ENCODE measurements around the gene ACADL.
"Not testable (repeated sequence)": the region's sequence is repeated elsewhere in the genome, so short reads cannot be mapped to it uniquely, and the experiment has no call there.

The ACADL gene

DNA sequence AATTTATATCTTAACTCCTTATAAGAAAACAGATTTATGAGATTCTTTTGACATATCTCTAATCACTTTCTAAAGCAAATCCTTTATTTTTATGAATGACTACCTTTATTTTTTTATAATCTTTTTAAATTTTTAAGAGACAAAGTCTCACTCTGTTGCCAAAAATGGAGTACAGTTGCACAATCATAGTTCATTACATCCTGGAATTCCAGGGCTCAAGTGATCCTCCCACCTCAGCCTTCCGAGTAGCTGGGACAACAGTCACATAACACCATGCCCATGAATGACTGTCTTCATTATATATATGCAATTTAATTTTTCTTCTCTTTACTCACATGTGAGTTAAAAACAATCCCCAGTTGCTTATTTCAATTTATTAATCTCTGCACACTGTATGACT is 21.7 kb downstream of the ACADL start:
- in situ Hi-C loops (cut with HindIII; ENCODE audit: low sequenced_read_pairs), result no loop called here

DNA sequence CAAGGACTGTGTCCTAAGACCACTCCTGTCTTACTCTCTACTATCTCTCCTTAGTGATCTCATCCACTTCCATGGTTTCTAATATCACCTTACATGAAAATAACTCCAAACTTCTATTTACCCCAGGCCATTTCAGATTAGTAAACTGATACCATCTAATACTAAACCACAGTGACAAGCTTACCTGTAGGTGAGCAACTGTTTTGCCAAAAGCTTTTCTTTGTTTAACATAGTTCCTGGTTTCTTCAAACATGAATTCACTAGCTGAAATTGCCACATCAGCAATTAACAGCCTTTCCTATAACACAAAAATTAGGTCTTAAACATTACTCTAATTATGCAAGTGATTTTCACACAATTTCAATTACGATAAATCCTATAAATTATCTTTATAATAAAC is 22.1 kb downstream of the ACADL start:
- in situ Hi-C loops (cut with HindIII; ENCODE audit: low sequenced_read_pairs), result no loop called here

DNA sequence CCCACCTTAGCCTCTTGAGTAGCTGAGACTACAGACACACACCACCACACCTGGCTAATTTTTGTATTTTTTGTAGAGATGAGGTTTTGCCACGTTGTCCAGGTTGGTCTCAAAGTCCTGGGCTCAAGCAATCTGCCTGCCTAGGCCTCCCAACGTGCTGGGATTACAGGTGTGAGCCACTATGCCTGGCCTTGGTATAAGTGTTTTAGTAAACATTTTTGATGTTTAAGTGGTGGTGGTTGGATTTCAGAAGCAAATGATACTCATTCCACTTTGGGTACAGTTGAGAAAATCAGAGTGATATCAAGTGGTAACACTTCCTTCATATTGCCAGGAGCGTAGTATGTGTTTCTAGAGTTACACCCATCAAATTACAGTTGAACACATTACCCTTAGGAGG is 25.4 kb downstream of the ACADL start:
- in situ Hi-C loops (cut with HindIII; ENCODE audit: low sequenced_read_pairs), result no loop called here

DNA sequence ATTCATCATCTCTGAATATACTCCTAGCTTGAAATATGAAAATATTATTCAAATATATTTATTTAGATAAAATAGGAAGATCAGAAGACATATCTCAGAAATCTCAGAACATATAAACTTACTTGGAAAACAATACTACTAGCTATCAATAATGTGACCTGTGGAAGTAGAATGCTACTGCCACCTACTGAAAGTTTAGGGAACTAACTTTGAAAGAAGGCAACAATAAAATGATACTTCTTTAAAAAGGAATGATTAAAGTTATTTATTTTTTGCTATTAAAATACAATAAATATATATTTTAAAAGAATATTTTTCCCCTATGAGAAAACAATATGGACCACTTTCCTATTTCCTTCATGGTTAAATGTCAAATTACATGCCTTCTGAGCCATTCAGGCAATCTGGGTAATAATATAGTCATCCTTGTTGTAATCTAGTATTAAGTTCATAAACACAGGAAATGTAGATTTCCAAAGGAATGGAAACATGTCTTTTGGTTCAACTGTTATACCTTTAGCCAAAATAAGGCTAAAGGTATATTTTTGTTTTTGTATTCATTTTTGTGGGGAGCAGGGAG is 26.0 kb downstream of the ACADL start:
- in situ Hi-C loops (cut with HindIII; ENCODE audit: low sequenced_read_pairs), result no loop called here

DNA sequence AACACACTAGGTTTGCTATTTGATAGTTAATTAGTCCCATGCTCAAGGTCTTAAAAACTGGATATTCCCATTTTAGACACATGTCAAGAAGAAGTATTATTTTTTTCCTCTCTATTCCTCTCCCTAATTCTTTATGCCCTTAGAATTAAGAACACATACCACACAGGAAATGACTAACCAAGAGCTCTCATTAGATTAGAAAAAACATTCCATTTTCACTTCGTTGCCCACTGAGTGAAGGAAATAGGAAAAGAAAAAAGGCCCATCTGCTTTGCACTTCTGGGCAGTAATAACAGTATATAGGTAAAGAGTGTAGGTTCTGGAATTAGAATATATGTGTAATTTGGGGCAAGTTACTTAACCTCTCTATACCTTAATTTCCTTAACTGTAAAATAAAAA is 26.9 kb downstream of the ACADL start:
- in situ Hi-C loops (cut with HindIII; ENCODE audit: low sequenced_read_pairs), result no loop called here

DNA sequence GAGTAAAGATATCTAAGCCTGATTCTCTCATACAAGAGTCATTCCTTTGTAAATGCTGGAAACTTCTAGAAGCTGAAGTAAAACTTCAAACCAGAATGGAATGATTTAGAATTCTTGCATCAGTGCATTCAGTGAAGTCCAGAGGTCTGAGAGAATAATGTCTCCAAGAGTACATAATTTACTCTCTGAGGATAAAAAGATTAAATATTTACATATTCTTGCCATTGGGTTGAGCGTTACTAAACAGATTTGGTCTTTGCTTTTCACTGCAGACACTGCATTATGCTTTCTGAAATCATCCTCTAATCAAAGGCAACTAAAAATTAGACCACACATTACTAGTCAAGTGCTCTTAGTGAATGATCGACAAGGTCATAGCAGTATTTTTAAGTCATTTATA is 27.5 kb downstream of the ACADL start:
- in situ Hi-C loops (cut with HindIII; ENCODE audit: low sequenced_read_pairs), result no loop called here

DNA sequence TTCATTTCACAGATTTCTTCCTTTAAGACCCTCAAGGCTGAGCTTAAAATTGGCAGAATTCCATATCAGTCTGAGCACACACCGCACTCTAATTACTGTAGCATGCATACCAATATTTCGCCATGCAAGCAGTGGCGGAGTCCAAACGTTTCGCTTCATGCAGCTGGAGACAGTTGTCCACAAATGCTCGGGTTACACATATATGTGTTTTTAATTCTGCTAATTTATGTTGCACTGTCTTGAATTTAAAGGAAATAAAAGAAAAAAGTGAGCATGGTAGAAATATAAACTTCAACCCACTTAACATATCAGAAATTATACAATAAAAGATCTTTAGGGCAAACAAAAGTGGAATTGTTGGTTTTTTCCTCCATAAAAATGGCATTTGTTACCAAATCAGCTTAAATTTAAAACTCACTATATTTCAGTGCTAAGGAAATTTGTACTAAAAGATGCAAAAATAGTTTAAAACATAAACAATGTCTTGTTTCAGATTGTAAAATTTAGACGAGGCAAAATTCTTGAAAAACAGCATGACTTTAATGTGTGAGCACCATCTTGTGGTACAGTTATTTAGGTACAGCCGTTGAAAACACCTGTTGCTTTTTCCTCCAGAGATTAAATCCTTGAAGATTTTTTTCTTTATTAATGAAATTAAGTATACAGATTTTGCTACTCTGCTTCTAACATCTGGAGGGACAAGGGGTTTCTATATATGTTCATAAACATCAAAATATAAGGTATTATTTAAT is 30.0 kb downstream of the ACADL start:
- in situ Hi-C loops (cut with HindIII; ENCODE audit: low sequenced_read_pairs), result no loop called here

DNA sequence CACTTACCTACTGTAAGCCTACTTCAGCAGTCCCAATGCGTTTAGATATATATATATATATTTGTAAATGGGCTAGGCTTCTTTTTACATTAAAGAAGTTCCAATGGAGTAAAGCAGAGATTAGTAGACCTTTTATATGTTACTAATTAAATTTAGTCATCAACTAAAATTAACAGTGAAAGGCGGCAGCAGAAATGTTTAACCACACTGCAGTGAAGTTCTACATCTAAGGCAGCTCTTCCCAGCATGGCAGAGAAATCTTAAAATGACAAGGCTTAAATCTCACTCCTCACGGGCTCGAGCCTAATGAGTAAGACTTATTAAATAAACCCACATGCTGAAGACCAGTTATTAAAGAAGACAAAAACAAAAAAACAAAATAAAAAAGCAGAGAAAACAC is 34.9 kb downstream of the ACADL start:
- in situ Hi-C loops (cut with HindIII; ENCODE audit: low sequenced_read_pairs), result no loop called here

DNA sequence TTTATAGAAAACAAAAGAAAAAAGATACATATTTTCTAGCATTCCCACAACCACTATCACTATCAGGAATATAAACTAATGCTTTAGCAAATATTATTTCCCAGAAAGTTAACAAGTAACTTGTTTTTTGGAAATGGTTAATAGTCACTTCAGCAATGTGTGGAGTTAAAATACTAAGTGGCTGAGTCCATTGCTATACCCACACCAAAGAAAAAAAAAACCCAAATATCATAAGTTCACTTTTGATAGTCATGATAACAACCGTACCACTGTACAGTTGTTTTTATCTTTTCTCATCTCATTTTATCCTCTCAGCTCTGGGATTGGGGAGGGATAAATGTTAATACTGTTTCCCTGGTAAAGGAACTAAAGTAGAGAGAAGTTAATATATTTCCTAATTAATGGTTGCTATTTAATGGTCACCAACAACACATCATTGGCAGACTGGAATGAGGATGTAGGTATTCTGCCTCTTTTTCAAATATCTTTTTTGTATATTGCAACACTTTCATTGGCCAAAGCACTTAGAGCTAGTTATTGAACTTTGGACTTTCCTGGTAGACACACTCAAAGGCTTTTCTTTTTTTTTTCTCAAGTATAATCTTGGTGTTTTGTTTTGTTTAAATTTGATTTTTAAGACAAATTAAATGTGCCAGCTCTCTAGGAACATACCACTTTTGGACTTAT is 35.7 kb downstream of the ACADL start:
- in situ Hi-C loops (cut with HindIII; ENCODE audit: low sequenced_read_pairs), result no loop called here

DNA sequence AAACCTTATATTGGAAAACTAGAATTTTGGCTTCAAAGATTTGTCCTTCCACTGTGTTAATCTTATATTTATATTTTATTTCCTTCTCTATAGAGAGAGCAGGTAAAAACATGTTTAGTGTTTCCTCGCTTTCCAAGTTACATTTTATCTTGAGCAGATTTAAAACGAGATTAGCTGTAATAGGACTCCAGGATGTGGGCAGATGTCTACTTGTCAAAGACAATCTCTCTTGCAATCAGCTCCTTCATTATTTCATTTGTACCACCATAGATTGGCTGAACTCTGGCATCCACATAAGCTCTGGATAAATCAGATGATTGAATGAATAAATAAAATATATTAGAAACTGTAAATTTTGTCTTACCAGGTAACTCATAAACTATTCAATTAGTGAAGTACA is 36.5 kb downstream of the ACADL start:
- in situ Hi-C loops (cut with HindIII; ENCODE audit: low sequenced_read_pairs), result no loop called here

DNA sequence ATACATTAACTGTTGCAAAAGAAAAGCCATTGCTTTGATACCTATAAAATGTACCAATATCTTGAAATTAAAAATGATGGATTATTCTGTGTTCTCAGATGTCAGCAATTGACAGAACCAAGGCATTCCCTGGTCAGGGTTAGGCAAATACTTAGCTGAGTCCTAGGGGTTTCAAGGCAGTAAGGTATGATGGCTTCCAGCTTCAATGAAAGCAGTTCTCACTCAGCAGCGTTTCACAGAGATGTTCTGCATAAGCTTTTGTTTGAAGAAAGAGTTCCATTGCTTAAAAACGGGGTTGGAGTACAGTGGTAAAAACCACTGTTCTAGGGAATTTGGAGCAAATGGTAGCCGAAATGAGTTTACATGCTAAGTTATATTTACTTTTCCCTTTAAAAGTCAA is 37.1 kb downstream of the ACADL start:
- in situ Hi-C loops (cut with HindIII; ENCODE audit: low sequenced_read_pairs), result no loop called here

DNA sequence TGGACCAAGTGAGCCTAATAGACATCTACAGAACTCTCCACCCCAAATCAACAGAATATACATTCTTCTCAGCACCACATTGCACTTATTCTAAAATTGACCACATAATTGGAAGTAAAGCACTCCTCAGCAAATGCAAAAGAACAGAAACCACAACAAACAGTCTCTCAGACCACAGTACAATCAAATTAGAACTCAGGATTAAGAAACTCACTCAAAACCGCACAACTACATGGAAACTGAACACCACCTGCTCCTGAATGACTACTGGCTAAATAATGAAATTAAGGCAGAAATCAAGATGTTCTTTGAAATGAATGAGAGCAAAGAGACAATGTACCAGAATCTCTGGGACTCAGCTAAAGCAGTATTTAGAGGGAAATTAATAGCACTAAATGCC is 41.3 kb downstream of the ACADL start:
- in situ Hi-C loops (cut with HindIII; ENCODE audit: low sequenced_read_pairs), result not testable (repeated sequence)

DNA sequence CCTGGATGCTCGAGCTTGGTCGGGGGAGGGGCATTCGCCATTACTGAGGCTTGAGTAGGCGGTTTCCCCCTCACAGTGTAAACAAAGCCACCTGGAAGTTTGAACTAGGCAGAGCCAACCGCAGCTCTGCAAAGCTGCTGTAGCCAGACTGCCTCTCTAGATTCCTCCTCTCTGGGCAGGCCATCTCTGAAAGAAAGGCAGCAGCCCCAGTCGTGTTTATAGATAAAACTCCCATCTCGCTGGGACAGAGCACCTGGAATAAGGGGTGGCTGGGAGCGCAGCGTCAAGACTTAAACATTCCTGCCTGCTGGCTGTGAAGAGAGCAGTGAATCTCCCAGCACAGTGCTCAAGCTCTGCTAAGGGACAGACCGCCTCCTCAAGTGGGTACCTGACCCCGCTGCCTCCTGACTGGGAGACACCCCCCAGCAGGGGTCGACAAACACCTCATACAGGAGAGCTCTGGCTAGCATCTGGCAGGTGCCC is 43.6 kb downstream of the ACADL start:
- in situ Hi-C loops (cut with HindIII; ENCODE audit: low sequenced_read_pairs), result not testable (repeated sequence)

DNA sequence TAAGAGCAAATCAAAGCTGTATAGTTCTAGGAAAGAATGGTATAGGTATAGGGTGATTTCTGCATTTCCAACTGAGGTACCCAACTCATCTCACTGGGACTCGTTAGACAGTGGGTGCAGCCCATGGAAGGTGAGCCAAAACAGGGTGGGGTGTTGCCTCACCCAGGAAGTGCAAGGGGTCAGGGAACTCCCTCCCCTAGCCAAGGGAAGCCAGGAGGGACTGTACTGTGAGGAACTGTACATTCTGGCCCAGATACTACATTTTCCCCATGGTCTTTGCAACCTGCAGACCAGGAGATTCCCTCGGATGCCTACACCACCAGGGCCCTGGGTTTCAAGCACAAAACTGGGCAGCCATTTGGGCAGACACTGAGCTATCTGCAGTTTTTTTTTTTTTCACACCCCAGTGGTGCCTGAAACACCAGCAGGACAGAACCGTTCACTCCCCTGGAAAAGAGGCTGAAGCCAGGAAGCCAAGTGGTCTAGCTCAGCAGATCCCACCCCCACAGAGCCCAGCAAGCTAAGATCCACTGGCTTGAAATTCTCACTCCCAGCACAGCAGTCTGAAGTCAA is 44.1 kb downstream of the ACADL start:
- in situ Hi-C loops (cut with HindIII; ENCODE audit: low sequenced_read_pairs), result not testable (repeated sequence)

DNA sequence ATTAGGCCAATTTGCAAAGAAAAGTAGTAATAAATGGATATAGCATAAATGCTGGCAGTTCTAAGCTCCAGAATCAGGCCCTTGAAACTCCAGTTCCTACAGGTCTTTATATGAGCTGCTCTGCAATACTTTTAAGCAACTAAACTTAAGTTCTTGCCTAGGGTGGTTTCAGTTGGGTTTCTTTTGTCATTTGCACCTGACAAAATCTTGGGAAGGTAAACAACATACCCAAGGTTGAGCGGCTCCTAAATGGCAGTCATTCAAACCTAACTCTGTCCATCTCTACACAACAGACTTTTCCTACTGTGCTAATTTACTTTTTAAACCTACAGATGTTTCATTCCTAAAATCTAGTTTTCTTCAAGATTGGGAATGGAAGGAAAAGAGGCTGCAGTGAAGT is 44.8 kb downstream of the ACADL start:
- in situ Hi-C loops (cut with HindIII; ENCODE audit: low sequenced_read_pairs), result no loop called here

DNA sequence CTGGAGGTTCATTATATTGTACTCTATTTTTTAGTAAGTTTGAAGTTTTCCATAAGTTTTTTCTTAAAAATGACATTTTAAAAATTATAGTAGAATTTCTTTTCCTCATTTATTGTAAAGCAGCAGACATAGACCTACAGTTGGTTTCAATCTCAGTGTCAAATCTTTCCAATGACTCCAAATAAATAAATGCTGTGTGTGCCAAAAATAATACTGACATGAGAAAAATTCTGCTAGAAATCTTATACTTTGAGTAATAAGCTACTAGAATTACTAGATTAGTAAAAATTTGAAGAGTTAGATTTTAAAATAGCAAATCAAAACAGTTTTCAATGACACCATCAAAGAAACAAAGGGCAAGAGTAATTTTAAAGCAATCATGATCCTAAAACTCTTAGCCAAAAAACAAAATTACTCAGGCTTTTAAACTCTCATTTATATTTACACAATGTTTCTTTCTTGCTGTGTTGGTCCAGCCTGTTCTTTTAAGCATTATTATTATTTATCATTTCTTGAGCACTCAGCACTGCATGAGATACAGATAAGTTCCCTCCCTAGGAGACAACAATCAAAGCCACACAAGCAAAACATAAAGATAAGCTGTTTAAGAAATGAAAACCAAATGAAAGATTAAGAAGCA is 45.8 kb downstream of the ACADL start:
- in situ Hi-C loops (cut with HindIII; ENCODE audit: low sequenced_read_pairs), result no loop called here

DNA sequence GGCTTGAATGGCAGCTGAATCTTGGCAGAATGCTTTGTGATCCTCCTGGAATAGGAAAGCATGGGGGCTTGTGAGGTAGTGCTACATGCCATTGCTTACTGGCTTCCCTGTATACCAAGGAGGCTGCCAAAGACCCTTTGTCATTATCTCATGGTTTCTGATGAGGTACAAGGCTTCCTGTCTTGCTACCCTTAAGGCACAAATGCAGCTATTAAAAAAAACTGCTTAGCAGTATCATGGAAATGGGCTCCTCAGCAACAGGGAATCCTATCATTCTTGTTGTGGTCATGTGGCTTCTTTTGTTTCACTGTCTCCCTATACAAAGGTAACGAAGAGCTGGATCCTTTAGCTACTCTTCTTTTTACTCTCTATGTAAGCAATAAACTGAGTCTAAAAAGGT is 47.5 kb downstream of the ACADL start:
- in situ Hi-C loops (cut with HindIII; ENCODE audit: low sequenced_read_pairs), result no loop called here

DNA sequence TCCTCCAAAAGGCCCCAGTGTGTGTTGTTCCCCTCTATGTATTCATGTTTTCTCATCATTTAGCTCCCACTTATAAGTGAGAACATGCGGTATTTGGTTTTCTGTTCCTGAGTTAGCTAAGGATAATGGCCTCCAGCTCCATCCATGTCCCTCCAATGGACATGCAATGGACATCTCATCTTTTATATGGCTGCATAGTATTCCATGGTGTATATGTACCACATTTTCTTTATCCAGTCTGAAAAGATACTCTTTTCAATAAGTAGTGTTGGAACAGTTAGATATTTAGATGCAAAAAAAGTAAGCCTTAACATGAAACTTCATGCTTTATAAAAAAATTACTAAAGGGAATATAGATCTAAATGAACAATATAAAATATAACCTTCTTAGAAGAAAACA is 48.1 kb downstream of the ACADL start:
- in situ Hi-C loops (cut with HindIII; ENCODE audit: low sequenced_read_pairs), result not testable (repeated sequence)

DNA sequence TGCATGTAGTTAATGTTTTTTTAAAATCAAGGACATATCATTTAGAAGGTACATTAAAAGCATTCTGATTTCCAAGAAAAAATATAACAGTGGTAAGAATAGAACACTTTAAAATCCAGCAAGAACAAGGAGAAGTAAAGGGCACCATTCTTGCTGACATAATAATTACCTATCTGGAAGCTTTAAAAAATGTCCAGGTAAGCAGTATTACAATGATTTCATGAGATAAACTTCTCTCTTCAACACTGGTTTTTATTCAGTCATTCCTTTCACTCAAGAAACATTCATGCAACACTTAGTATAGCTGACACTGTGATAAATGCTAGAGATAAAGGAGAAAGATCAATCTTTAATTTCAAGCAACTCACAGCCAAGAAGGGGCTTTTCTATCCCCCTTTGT is 51.2 kb downstream of the ACADL start:
- in situ Hi-C loops (cut with HindIII; ENCODE audit: low sequenced_read_pairs), result no loop called here

DNA sequence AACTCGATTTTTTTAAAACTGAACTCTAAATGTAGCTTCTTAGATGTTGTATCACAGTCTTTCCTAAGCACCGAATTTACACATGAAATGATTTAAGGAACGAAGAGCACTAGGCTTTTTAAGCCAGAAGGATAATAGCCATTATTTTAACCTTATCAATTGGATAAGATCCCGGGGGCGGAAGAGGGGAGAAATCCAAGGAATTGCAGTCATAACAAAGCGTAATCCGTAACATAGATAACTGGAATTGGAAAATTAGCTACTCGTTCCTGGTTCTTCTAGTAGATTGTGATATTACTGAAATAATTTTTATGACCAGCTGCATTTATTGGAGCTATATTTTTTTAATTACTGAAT is 53.0 kb downstream of the ACADL start:
- in situ Hi-C loops (cut with HindIII; ENCODE audit: low sequenced_read_pairs), result no loop called here

Measured in endothelial cell of hepatic sinusoid (primary cell).